GM20000 (cell line): ENCODE results near the gene MAGEL2.
A peak's percentile ranks its signal among the peaks of the same experiment; 100 is the strongest.

Experiments
- DNase-seq: peaks from one replicate; pipeline ENCODE4 v3.0.0; 2012; ENCODE audit warnings: low spot score
- CTCF ChIP-seq: IDR thresholded peaks from 2 replicates; pipeline ENCODE4 v1.5.1; 2012; ENCODE audit warnings: mild to moderate bottlenecking, control low read depth; ENCODE audit errors: extremely low read depth, missing control alignments

MAGEL2 gene

GRCh38 chr15:23644829-23645228 lies 2.8 kb downstream of the MAGEL2 start:
- TF ChIP-seq CTCF: no peak
- DNase-seq: no peak

DNA sequence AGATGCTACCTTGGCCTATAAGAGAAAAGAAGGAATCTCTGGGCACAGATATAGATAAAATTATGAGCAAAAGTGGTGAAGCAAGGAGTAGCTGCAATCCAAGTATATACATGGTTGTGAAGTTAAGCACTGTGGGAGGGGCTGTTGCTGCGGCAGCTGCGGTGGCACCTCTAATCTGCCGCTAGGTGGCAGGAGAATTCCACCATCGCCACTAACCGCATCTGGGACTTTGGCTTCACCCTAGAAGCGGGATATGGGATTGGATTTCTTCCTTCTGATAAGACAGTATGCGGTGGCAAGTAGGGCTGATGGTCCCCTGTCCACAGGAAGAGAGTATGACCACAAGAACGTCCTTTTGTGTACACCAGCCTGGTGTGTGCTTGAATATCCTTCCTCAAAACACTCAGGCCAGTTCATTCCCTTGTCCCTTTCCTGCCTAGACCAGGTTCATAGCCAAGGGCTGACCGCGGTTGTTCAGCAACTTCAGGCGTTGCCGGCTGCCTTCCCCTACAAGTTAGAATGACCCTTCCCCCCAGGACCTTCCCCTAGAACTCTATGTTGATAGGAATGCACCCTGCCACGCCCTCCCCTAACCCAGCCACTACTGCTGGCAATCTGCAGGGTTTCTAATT lies 5.1 kb downstream of the MAGEL2 start:
- DNase-seq: peak; percentile 65
- TF ChIP-seq CTCF: peak; percentile 60

DNA sequence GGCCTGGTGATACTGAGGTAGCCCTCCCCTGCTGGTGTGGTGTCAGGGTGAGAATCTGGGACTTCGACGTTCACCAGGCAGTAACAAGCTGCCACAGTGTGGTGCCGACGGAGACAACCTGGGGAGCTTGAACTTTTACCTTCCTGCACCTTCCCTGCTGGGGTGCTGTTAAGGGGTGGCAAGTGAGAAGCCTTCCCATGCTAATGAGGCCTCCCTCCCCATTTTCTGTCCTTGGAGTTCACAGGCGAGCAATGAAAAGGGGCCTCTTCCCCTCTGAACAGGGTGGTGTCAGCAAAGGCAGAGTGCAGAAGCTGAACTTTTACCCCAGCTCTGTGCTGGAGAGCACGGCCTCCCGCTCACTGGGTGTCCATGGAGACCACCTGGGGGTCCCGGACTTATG lies 13.5 kb downstream of the MAGEL2 start:
- no peak for DNase-seq
- no peak for TF ChIP-seq CTCF

- TF ChIP-seq CTCF: no peak
- no peak for DNase-seq
Measured at GRCh38 chr15:23629234-23629805, 18.3 kb downstream of the MAGEL2 start.

DNA sequence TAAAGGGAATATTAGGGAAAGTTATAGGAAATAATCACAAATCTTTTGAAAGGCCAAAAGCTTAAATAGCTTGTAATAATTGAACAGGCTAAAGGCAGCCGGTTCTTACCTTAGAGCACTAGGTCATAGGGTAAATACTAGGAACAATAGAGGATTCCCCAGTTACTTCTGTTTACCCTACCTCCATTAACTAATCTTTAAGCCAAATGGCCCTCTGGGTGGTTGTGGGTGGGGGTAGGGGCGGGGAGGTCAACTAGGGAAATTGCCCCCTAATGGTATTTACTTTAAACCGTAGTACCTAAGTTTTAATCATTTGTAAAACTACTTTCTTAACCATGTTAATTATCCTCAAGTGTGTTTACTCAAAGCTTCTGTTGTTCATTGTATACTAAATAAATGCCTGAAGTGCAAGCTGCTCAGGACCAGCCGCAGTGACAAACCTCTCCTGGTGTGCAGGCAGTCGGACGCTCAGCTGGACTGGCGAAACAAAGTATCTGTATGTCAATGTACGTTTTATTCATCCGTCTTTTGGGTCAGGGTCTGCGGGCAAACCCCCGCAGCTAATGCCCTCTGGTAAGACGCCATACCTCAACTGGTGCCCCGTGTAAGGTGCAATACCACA lies 18.9 kb downstream of the MAGEL2 start:
- TF ChIP-seq CTCF: no peak
- DNase-seq: no peak

DNA sequence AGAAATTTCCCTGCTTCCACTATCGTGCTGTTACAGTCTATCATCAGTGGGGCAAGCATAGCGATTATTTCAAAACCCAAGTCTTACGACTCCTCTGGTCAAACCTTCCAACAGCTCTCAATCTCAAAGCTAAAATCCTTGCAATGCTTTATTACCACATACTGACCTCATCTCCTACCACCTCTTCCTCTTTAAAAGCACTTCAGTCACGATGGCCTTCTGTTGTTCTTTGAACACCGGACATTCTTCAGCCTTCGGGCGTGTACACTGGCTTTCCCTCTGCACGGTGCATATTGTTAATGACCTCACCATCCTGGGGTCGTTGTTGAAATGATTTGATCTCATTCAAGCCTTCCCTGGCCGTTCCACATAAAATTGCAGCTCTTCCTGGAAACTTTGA lies 31.1 kb downstream of the MAGEL2 start:
- DNase-seq: no peak
- no peak for TF ChIP-seq CTCF

DNA sequence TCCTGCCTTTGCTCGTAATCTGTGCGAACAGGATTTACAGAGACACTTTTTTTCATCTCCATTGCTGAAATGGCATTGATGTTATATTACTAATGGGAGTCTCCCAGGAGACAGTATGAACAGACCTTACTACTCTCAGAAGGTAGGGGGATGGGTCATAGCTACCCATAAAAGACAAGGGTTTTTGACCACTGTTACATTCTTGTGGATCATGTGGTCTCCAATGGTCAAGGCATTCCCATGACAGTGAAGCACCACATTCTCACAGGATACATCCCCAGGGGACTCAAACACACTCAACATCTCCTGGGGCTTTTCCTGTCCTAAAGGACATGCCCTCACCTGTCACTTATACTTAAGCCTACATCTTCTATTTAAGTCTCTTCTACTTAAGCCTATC lies 41.4 kb downstream of the MAGEL2 start:
- no peak for DNase-seq
- TF ChIP-seq CTCF: no peak
